RKO (cell line): ENCODE results near the gene KIAA1614.

ENCODE experiments used
- DNase-seq: peaks from one replicate; pipeline ENCODE4 v3.0.0-alpha.2; 2016; ENCODE audit warnings: low spot score

Gene KIAA1614, protein sequence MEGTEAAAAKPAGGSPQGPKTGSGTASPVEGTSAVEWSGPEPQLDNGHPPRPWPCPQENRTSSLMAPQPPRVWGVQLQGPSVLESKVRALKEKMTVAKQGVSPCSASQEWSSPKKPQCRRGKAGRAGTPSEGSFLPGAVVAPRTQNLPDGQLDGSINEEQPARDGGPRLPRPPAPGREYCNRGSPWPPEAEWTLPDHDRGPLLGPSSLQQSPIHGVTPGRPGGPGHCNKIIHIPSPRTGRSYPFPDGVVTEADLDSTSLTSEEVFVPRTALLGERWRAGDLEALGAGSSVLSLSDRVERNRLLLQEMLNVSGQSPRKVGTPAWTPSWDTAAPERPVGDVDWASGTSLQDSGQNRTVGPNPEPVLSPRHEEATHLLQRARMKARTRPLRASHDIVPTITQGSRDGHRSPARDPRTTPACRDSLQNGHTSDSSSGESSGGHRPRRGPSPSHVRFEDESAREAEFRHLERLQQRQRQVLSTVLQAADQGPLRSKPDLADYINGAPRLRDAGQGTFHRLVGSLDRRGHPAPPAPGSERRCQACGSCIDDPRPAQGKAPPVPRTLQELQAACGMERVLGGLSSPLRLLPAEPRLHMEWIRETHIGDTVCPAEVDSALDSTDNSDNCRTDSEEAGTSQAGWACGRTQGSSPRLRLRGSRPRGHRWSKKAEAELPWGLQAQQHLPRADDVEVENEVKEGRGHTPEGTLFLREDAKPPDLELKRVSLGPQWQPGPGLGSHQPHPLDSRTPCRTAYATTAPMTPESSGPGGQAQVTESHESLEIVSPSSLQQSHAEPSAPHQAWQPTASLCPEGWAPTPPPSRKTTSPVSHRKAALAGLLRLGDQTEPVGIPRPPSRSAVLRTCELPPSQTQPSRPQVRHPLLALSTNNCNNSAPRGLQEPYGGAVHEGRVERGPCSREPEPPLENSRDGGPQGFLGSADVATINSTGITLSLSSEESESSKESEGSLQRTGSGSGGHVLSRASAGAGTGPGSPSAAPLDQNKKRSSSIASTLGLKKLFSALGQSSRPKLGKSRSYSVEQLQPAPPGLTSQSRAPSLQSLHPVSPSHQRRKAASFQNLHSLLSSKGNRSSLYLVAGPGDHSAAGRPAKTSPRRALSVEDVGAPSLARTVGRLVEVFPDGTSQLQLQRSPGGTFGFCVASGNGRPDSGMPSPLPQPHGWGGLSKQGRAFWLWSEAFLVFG

GRCh38 chr1:180912801-180913565 lies at the start of gene KIAA1614:
Gene KIAA1614 (plus strand): TSS chr1:180912897. CDS start chr1:180913244, 347 bp downstream.
- DNase-seq: no peak

DNA sequence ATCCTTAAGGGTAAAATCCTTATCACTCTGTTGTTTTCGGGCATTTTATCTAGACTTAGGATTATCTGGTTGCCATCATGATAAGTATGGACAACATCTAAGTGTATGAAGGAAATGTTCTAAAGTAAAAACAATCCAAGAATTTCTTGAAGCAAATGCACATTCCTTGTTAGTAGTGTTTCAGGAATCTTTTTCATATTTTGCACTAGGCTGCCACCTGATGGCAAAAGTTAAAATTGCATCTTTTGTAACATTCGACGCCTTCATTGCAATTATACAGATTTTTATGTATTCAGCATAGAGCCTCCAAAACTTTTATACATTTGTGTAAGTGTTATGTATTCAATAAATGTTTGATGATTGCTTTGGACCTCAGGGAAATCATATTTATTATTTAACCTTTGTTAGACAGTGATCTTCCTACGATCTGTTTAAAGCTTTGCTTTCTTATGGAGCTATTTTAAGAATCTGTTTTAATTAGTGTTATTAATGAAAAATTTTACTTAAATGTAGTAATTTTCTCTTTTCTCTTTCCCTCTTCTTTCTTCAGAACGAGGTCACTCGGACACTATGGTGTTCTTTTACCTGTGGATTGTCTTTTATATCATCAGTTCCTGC lies 49.4 kb upstream of the KIAA1614 start:
- DNase-seq: peak; percentile 67

GRCh38 chr1:180881806-180882509 lies 30.7 kb upstream of the KIAA1614 start:
- DNase-seq: peak; percentile 79

DNA sequence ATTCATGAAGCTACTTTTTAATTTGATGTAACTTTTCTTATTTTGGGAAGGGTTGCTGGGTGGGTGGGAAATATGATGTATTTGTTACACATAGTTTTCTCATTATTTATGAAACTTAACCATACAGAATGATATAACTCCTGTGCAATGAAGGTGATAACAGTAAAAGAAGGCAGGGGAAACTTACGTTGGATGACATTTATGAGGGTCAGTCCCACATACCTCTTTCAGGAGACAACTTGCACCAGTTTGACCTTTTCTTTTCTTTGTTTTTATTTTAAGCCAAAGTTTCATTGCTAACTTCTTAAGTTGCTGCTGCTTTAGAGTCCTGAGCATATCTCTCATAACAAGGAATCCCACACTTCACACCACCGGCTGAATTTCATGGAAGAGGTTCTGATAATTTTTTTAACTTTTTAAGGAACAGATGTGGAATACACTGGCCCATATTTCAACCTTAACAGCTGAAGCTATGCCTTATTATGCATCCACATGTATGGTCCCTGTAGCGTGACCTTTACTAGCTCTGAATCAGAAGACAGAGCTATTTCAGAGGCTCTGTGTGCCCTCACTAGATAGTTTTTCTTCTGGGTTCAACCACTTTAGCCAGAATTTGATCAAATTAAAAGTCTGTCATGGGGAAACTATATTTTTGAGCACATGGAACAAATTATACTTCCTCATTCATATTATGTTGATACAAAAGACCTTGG lies 28.0 kb upstream of the KIAA1614 start:
- no peak for DNase-seq

- no peak for DNase-seq
Observed at GRCh38 chr1:180886338-180886737, 26.4 kb upstream of the KIAA1614 start.

GRCh38 chr1:180887841-180888240 lies 24.9 kb upstream of the KIAA1614 start:
- DNase-seq: no peak

- no peak for DNase-seq
Observed at GRCh38 chr1:180888870-180889269, 23.8 kb upstream of the KIAA1614 start.

GRCh38 chr1:180889325-180889724 lies 23.4 kb upstream of the KIAA1614 start:
- no peak for DNase-seq

GRCh38 chr1:180892272-180892671 lies 20.4 kb upstream of the KIAA1614 start:
- no peak for DNase-seq

GRCh38 chr1:180892675-180893074 lies 20.0 kb upstream of the KIAA1614 start:
- no peak for DNase-seq

DNA sequence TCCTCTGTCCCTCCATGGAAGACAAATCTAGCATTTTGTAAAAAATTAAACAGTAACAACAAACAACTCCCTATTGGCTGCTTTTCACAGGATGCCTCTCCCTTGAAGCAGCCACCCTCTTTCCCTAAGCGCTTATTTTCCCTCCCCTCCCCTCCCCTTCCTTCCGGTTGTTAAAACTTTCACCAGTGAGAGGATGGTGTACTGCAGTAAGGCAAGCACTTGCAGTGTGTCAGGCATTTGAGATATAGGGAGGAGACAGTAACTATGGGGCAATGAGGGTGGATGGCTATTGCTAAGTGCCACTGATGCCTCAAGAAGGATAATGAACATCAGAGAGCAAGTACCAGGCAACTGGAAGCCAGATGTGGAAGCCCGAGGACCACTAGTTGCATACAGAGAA lies 19.1 kb upstream of the KIAA1614 start:
- DNase-seq: no peak

DNA sequence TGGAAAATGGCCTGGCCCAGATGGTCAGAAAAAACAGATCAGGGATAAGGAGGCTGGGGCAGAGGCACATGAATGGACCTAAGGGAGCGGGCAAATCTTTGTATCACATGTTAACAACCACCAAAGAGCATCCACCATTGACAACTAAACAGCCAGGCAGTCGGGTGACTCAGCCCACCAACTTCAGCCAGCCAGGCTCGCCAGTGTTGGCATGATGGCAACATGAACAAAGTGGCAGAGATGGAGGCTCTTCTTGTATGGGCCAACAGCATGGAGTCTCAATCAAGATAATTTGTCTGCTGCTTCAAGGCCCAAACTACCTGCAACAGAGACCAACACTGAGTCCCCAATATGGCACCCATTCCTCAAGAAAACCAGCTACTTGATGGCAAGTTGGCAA lies 16.5 kb upstream of the KIAA1614 start:
- DNase-seq: no peak

DNA sequence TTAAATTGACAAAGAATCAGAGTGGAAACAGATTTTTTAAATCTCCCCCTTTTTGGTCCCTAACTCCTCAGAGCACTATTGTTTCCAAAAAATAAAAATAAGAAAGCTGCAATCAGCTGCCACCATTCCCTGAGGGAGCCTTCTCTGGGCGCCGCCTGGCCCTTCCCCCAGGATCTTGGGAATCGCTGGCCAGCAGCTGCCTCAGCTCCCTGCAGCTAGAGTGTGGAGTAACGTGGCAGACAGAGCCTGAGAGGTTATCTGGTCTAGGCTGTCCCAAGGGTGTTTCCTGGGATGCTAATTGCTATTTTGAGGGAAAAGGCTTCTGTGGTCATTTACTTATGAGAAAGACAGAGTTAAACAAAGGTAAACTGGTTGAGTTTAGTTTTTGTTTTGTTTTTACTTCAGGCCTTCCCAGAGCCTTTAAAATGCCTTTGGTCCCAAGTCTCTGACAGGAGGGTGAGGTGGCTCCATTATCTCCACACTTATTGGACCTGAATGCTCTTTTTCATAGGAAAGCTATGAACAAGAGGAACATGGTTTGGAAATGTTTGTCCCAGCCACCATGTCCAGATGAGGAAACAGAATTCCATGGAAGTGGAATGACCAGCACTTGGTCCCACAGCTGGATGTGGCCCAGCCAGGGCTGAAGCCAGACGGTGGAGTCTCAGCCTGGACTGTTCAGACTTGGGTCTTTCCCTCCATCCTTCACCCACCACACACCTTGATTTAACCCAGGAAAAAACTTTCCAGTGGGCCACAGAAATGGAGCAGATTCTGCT lies 14.1 kb upstream of the KIAA1614 start:
- no peak for DNase-seq

DNA sequence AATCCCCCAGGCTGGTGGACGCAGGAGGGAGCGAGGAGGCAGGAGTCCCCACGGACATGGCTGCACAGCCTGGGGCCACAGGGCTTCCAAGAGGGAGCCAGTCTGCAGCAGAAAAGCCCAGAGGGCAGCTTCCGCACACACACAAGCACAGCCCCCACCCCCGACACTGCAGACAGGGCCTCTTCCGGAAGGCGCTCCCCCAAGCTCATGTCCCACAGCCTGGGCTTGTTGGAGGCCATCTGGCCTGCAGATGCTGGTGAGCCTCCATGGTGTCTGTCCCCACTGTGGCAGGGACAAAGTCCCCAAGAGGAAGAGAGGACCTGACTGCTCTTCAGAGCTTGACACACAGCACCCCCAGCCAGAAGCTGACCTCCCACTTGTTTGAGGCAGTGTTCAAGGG lies 13.4 kb upstream of the KIAA1614 start:
- DNase-seq: no peak

- DNase-seq: no peak
Observed at GRCh38 chr1:180901076-180901990, 11.4 kb upstream of the KIAA1614 start.

GRCh38 chr1:180902541-180902940 lies 10.2 kb upstream of the KIAA1614 start:
- no peak for DNase-seq

- DNase-seq: no peak
Observed at GRCh38 chr1:180905927-180906326, 6.8 kb upstream of the KIAA1614 start.

DNA sequence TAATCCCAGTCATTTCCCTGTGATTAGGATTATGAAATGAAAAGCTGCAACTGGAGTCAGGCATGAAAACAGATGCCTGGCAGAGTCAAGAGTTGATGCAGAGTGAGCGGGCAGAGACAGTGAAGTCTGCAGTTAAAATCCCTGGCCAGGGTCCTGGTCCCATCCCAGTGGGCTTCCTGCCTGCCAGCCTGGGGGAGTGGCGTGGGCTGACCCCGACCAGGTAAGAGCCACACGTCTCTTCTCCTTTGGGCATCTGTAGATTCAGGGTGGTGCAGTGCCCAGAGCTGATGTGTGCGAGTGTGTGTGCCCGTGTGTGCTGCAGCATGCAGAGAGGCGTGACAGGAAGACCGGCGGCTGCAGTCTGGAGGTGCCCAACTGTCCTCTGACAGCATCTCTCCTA lies 6.2 kb upstream of the KIAA1614 start:
- DNase-seq: no peak
